ENCODE data around the gene SUSD3. TPM values are rescaled to one million over a fixed set of nuclear protein-coding genes. Genes with fewer than 3 reads are reported as not detected.

SUSD3 gene
- total RNA-seq, 2 experiments from 2014 or later: 33.9 to 35.6 TPM

DNA sequence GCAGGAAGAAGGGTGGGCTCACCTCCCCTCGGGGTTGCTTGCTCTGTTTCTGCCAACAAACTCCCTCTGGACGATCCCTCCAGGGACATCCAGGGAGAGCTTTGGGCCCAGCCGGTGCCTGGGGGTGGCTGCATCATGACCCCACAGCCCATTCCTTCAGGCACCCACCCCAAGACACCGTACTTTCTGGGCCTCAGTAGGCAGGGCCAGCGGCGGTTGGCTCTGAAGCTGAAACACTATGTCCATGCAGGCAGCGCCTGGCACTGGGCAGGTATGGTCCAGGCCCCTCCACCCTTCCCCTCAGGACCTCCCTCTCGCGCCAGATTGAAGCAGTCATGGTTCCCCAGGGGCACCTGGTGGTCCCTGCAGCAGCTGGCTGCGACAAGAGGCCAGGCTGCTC is 18.5 kb upstream of the SUSD3 start:
- H3K4me1 Mint-ChIP-seq (ENCODE audit: low read depth): peaks cover 74% of the 10 kb centered on the region
- H3K4me3 Mint-ChIP-seq: no peak overlapping the region
- H3K27ac ChIP-seq (ENCODE audit: low read depth in 1 of 2, low read length in 2 of 2): peak overlapping the region; percentile 44 to 57
- H3K4me1 ChIP-seq (ENCODE audit: insufficient read depth, low read length): peaks cover 77% of the 10 kb centered on the region
- ChIA-PET POLR2A (interaction anchor here (0.7 to 6.9 kb wide), 9 partner anchors 13 to 68 kb away, joined by 3 to 92 read pairs (median 5); no protein-coding TSS in a partner anchor), CTCF (no interaction called here)
- H3K36me3 Mint-ChIP-seq (ENCODE audit: low read depth): peaks cover 14% of the 10 kb centered on the region
- H3K9me3 Mint-ChIP-seq: no peaks in the 10 kb centered on the region
- H3K4me3 ChIP-seq (ENCODE audit: low read length): no peak overlapping the region
- DNase-seq (no peak), ATAC-seq (ENCODE audit: poor library complexity) (no peak)
- no peaks in the 10 kb centered on the region for H3K27me3 ChIP-seq (ENCODE audit: control insufficient read depth in 1 of 2, insufficient read depth in 2 of 2, low read length in 2 of 2)
- peaks cover 22% of the 10 kb centered on the region for H3K36me3 ChIP-seq (ENCODE audit: insufficient read depth, low read length)
- no peak for TF ChIP-seq CTCF (IDR thresholded peaks at IDR 0.05)
- H3K27me3 Mint-ChIP-seq: no peaks in the 10 kb centered on the region
- intact Hi-C loops (cut with DNase I, micrococcal nuclease): loop anchor here in 1 of 2 experiments (2.0 kb wide), 1 partner anchor 19 kb away; the partner anchor contains the start of gene SUSD3
- peaks cover 0 to 4% of the 10 kb centered on the region in 2 experiments for H3K9me3 ChIP-seq (ENCODE audit: control insufficient read depth in 1 of 2, insufficient read depth in 1 of 2, low read length in 2 of 2)
- peak overlapping the region; percentile 85 for H3K27ac Mint-ChIP-seq

GRCh38 chr9:93040409-93040808 is 18.1 kb upstream of the SUSD3 start:
- peak overlapping the region in 1 of 2 donors; percentile 57 for H3K27ac ChIP-seq (ENCODE audit: low read depth in 1 of 2, low read length in 2 of 2)
- intact Hi-C loops (cut with DNase I, micrococcal nuclease): loop anchor here in 1 of 2 experiments (2.0 kb wide), 1 partner anchor 18 kb away; the partner anchor contains the start of gene SUSD3
- peaks cover 0 to 4% of the 10 kb centered on the region in 2 experiments for H3K9me3 ChIP-seq (ENCODE audit: control insufficient read depth in 1 of 2, insufficient read depth in 1 of 2, low read length in 2 of 2)
- H3K27ac Mint-ChIP-seq: peak overlapping the region; percentile 85
- peaks cover 17% of the 10 kb centered on the region for H3K36me3 ChIP-seq (ENCODE audit: insufficient read depth, low read length)
- H3K4me3 ChIP-seq (ENCODE audit: low read length): no peak overlapping the region
- H3K36me3 Mint-ChIP-seq (ENCODE audit: low read depth): peaks cover 14% of the 10 kb centered on the region
- H3K4me1 ChIP-seq (ENCODE audit: insufficient read depth, low read length): peaks cover 74% of the 10 kb centered on the region
- peaks cover 78% of the 10 kb centered on the region for H3K4me1 Mint-ChIP-seq (ENCODE audit: low read depth)
- no peaks in the 10 kb centered on the region for H3K27me3 ChIP-seq (ENCODE audit: control insufficient read depth in 1 of 2, insufficient read depth in 2 of 2, low read length in 2 of 2)
- POLR2A ChIA-PET: interaction anchor here (1.3 to 6.9 kb wide), 8 partner anchors 10 to 69 kb away, joined by 3 to 92 read pairs (median 7); no protein-coding TSS in a partner anchor
- ATAC-seq (ENCODE audit: poor library complexity): no peak
- TF ChIP-seq CTCF (IDR thresholded peaks at IDR 0.05): no peak
- H3K9me3 Mint-ChIP-seq: no peaks in the 10 kb centered on the region
- CTCF ChIA-PET: no interaction called here
- no peak for DNase-seq
- no peak overlapping the region for H3K4me3 Mint-ChIP-seq
- H3K27me3 Mint-ChIP-seq: no peaks in the 10 kb centered on the region

- no peak for TF ChIP-seq CTCF (IDR thresholded peaks at IDR 0.05)
- intact Hi-C loops (cut with DNase I, micrococcal nuclease): loop anchor here in 1 of 2 experiments (2.0 kb wide), 1 partner anchor 18 kb away; the partner anchor contains the start of gene SUSD3
- ChIA-PET POLR2A (interaction anchor here (0.6 to 6.9 kb wide), 14 partner anchors 9 to 533 kb away, joined by 3 to 92 read pairs (median 4); no protein-coding TSS in a partner anchor), CTCF (no interaction called here)
- H3K27me3 Mint-ChIP-seq: no peaks in the 10 kb centered on the region
- peak overlapping the region; percentile 7 for H3K4me3 Mint-ChIP-seq
- Histone ChIP-seq H3K27ac (ENCODE audit: low read depth in 1 of 2, low read length in 2 of 2) (peak overlapping the region in 1 of 2 donors; percentile 57), H3K4me3 (ENCODE audit: low read length) (no peak overlapping the region), H3K9me3 (ENCODE audit: control insufficient read depth in 1 of 2, insufficient read depth in 1 of 2, low read length in 2 of 2) (peaks cover 0 to 4% of the 10 kb centered on the region in 2 experiments), H3K36me3 (ENCODE audit: insufficient read depth, low read length) (peaks cover 9% of the 10 kb centered on the region), H3K27me3 (ENCODE audit: control insufficient read depth in 1 of 2, insufficient read depth in 2 of 2, low read length in 2 of 2) (no peaks in the 10 kb centered on the region), H3K4me1 (ENCODE audit: insufficient read depth, low read length) (peaks cover 65% of the 10 kb centered on the region)
- no peak for ATAC-seq (ENCODE audit: poor library complexity)
- H3K4me1 Mint-ChIP-seq (ENCODE audit: low read depth): peaks cover 73% of the 10 kb centered on the region
- peaks cover 6% of the 10 kb centered on the region for H3K36me3 Mint-ChIP-seq (ENCODE audit: low read depth)
- H3K27ac Mint-ChIP-seq: peak overlapping the region; percentile 85
- no peak for DNase-seq
- no peaks in the 10 kb centered on the region for H3K9me3 Mint-ChIP-seq
Measured at GRCh38 chr9:93041108-93041802, 17.2 kb upstream of the SUSD3 start.

Measured in CD4-positive, alpha-beta T cell (primary cell).